Left ventricle myocardium superior (tissue), 1 donor: Measurements from ENCODE around the gene LRRC70. TPM values are rescaled to one million over a fixed set of nuclear protein-coding genes. Genes with fewer than 3 reads are reported as not detected.
A peak's percentile ranks its signal among the peaks of the same experiment; 100 is the strongest.
"Not testable (repeated sequence)": the region's sequence is repeated elsewhere in the genome, so short reads cannot be mapped to it uniquely, and the experiment has no call there.

ENCODE experiments used
- ATAC-seq: fragments of 200-7000 bp; cut with Tn5 transposase; one replicate; pipeline ENCODE4 v1.9.1; 2020; ENCODE audit warnings: mild to moderate bottlenecking, moderate library complexity
- DNase-seq: peaks from one replicate; pipeline ENCODE4 v3.0.0-alpha.2; 2020
- intact Hi-C: fragments of 100-400 bp; cut with micrococcal nuclease; formaldehyde crosslinking; loops from one replicate; pipeline ENCODE4 v1.11.0; 2022
- long read RNA-seq: library from polyadenylated mRNA; unstranded; transcript quantifications from one replicate; pipeline ENCODE4 v2.0.0, GENCODE V29; 2021
- total RNA-seq: library from RNA; stranded (reverse); fragmentation: NEBNext Ultra II Directional; extraction: Animal tissue kit (Norgen Biotek cat#: 25700); gene quantifications from one replicate; pipeline ENCODE4 v1.2.1, GENCODE V29; 2021
- donor health status: DM: no; HTN: yes; CAD: no; lungs with severe emphysema.

Gene LRRC70, protein sequence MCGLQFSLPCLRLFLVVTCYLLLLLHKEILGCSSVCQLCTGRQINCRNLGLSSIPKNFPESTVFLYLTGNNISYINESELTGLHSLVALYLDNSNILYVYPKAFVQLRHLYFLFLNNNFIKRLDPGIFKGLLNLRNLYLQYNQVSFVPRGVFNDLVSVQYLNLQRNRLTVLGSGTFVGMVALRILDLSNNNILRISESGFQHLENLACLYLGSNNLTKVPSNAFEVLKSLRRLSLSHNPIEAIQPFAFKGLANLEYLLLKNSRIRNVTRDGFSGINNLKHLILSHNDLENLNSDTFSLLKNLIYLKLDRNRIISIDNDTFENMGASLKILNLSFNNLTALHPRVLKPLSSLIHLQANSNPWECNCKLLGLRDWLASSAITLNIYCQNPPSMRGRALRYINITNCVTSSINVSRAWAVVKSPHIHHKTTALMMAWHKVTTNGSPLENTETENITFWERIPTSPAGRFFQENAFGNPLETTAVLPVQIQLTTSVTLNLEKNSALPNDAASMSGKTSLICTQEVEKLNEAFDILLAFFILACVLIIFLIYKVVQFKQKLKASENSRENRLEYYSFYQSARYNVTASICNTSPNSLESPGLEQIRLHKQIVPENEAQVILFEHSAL
- total RNA-seq, result 1.4 TPM
- long read RNA-seq, result 0 reads

DNA sequence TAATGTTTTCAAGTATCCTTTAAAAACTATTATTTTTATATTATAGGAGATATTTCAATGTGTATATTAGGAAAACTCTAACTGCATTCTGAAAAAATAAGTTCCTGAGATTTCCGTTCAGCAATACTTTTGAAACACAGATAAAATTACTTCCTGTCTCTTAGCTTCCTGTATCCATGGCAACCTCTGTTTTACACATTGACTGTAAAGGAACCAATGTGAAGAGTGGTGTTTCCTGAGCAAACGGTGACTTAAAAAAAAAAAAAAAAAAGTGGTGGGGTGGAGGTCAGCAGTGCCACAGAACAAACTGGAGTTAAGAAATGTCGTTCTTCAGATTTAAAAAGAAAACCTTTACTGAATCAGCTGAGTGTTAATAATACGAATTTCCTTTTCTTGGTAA, at the start of gene LRRC70:
LRRC70 (plus strand) TSS at position 280 of the 400 bp plus-strand sequence. CDS start 620 bp downstream, outside the sequence.
- ATAC-seq, result peak; percentile 67
- no peak for DNase-seq
- intact Hi-C loops, result no loop called here

DNA sequence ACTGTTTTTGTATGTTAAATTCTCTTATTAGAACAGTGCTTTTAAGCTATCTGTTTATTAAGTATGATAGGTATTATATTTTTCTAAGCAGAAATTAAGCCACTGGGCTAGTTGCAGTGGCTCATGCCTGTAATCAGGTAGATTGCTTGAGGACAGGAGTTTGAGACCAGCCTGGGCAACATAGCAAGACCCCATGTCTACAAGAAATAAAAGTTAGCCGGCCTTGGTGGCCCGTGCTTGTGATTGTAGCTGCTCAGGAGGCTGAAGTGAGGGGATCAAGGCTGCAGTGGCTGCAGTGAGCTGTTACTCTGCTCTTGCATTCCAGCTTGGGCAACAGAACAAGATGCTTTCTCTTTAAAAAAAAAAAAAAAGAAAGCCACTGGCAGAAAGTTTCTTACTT, 45.0 kb upstream of the LRRC70 start:
- ATAC-seq (no peak), DNase-seq (no peak)
- intact Hi-C loops, result no loop called here

DNA sequence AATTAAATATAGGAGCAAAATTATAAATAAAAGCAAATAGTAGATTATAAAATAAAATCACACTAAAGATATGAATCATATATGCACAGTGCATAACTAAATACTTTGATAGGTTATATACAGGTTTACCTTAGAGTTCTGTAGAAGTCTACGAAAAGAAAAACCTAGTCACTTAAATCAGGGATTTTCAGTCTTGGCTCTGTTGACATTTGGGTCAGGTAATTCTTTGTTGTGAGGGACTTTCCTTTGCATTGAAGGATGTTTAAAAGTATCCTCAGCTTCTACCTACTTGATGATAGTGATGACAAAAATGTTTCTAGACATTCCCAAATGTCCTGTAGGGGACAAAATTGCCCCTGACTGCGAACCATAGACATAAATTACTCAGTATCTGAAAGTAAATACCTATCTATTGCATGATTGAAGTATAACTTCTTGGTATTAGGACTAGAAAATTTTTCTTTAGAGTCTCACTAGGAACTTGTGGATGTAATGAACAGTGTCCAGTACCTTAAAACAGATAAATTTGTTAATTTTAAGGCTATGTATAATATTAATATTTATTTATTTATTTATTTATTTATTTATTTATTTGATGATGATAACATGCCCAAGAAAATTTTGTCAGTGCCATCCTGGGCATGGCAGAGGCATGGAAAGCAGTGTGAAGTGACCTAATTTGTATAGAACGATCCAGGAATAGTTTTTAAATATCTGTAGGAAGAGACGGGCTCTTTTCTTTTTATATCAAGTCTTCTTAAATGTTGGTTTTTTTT, 44.0 kb upstream of the LRRC70 start:
- DNase-seq, result no peak
- ATAC-seq, result no peak
- intact Hi-C loops, result no loop called here

DNA sequence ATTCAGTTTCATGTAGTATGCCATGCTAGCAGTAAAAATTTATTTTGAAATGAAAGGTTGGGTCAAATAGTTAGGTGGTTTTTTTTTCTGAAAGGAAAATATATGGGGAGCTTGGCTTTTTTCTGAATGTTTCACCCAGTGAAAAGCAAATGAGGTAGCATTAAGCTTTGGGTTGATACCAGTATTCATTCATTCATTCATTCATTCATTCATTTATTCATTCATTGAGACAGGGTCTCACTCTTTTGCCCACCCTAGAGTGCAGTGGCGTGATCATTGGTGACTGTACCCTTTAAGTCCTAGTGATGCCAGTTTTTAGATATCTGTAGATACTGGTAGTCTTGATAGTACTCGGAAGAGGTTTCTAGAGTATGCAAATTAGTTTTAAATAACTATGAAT, 42.4 kb upstream of the LRRC70 start:
- intact Hi-C loops, result no loop called here
- DNase-seq, result no peak
- ATAC-seq, result no peak

DNA sequence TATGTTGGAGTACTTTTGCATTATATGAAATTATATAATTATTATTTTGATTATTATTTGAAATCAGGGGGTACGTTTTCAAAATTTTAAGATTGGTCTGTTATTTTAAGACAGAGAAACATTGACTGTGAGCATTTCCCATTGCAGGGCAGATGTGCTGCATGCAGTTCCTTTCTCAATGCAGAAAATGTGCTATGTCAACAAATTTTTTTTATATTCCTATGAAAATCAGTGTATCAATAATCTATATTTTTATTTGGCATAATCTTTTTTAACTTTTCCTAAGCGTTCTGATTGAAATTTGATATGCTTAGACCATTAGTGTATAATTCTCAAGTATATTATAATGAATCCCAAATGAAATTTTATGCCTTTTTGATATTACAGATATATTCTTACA, 41.8 kb upstream of the LRRC70 start:
- DNase-seq, result no peak
- no peak for ATAC-seq
- intact Hi-C loops, result no loop called here

DNA sequence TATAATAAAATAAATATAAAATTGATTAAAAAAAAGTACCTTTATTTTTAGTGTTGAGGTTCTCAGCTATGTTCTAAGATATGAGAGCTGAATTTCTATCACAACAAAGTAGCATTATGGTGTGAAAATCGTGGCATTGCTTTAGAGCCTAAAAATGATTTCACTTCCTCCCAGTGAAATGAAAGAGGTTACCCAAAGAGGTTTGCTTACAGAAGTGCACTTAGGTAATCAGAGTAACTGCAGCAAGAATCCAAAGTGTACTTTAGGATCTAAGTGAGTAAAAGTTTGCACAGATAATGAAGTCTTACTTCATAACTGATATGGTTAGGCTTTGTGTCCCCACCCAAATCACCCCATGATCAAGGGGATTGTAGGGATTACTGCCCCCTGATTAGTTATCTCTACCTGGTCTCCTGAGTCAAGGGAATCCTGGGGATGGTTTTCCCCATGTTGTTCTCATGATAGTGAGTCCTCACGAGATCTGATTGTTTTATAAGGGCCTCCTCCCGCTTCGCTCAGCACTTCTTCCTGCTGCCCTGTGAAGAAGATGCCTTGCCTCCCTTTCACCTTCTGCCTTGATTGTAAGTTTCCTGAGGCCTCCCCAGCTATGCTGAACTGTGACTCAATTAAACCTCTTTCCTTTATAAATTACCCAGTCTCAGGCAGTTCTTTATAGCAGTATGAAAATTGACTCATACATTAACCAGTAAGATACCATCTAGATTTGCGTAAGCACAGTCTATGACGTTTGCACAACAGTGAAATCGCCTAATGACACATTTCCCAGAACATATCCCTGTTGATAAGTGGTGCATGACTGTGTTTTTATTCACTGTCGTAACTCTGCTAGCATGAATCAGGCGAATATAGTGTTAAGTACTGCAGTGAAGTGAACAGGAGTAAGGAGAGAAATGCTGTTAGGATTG, 40.3 kb upstream of the LRRC70 start:
- intact Hi-C loops, result no loop called here
- DNase-seq, result no peak
- ATAC-seq, result no peak

DNA sequence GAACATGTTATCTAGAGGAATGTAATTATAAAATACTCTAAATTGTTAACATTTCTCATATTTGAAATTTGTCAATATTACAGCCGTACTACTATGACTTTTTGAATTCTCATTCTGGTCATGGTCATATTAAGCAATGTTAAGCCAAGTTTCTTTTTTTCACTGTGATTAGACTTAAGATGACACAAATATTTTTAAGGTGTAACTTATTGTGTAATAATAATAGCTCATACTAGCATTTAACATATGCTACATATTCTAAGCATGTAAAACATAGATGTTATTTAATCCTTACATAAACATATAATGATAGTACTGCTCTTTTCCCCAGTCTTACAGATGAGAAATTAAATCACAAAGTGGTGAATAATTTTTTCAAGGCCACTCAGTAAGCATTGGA, 35.9 kb upstream of the LRRC70 start:
- intact Hi-C loops, result no loop called here
- DNase-seq, result no peak
- no peak for ATAC-seq

DNA sequence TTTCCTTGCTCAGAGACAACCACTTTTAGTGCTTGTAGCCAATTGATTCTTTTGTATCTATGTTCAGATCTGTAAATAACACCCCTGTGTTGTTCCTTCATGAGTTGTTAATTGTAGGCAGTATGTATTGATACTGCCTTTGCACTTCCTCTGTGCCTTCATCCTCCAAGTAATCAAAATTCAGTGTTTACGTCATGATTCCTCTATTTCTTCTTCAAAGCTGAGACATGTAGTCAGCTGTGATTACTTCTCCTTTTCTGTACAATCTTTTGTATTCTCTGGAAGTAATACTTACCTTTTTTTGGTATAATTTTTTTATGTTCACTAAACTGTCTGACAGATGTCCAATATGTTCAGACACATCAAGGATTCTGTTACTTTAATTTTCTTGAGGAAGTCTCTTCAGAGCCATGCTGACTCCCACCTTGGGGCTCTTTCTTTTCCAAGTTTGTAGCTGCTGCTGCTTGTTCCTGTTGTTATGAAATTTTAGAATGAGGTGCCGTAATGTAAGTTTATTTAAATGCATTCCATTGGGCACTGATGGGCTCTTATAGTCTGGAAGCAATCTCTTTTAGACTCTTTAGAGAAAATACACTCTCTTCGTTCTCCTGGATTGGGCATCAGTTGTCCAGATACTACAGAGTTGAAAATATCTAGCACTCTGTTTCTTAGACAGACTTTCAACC, 30.5 kb upstream of the LRRC70 start:
- DNase-seq, result no peak
- intact Hi-C loops, result no loop called here
- no peak for ATAC-seq

DNA sequence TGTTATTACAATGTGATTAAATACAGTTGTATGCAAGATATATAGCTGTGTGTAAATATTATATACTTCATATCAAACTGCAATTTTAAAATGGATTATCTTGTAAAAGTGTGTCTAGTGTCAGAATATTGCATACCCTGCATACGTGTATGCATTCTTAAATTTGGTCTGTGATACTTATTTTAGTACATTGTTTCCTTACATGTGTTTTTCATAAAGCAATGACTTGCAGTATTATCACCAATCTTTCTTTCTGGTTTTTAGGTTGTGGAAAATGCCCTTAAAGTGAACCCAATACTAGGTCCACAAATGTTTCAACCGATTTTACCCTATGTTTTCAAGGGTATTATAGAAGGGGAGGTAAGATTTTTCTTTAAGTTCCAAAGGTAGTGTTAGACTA, 28.5 kb upstream of the LRRC70 start:
- intact Hi-C loops, result no loop called here
- no peak for ATAC-seq
- DNase-seq, result no peak

DNA sequence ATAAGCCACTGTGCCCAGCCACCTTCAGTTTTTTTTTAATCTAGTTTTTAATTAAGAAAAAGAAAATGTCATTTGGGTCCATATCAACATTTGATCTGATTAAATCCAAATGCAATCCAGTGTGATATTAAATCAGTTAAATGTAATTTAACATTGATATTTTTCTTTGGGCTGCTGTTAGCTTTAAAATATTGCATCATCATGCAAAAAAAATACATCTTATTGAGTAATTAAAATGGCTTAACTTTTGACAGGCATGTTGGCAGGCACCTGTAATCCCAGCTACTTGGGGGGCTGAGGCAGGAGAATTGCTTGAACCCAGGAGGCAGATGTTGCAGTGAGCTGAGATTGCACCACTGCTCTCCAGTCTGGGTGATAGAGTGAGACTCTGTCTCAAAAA, 22.7 kb upstream of the LRRC70 start:
- ATAC-seq (no peak), DNase-seq (no peak)
- intact Hi-C loops, result no loop called here

DNA sequence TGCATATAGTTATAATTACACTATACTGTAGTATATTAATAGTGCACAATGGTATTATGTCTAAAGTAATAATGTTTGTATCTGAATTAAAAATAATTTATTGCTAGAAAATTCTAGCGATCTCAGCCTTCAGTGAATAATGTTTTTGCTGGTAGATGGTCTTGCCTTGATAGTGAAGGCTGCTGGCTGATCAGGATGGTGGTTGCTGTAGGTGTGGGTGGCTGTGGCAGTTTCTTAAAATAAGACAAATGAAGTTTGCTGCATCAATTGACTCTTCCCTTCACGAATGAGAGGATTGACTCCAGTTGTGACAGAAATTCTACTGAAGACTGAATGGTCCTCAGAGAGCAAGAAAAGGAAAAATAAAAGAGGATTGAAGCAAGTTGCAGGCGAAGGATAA, 19.7 kb upstream of the LRRC70 start:
- ATAC-seq (no peak), DNase-seq (no peak)
- intact Hi-C loops, result no loop called here

DNA sequence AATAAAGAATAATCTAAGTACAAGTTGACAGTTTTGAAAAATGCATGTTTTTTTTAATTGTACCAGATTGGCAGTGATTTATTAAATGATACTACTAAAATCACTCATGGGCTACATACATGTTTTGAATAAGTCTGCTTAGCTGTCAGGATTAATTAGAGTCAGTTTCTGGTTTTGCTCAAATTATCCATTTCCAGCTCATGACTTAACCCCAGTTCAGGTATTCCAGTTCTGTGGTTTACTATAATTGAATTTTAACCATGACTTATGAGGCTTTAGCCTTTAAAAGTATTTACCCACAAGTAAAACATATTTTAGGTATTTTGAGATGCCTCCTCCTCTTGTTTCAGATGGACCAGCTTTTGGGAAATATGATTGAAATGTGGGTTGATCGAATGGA, 17.8 kb upstream of the LRRC70 start:
- ATAC-seq (no peak), DNase-seq (no peak)
- intact Hi-C loops, result no loop called here

DNA sequence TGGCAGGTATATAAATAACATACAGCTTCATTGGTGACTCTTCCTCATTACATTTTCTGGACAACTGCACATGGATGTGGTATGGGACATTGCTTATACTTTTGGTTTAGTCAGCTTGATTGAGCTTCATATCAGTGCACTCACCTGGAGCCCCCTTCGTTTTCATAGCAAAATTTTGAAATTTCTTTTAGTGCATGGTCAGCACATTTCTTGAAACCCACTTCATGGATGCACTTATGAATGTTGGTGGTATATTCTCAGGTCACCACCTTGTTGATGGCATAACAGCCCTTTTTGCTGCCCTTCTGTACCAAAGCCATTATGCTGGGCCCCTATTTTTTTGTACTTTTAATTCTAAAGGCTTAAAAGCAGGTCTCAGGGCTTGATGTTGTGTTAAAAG, 16.7 kb upstream of the LRRC70 start:
- intact Hi-C loops, result no loop called here
- no peak for ATAC-seq
- no peak for DNase-seq

DNA sequence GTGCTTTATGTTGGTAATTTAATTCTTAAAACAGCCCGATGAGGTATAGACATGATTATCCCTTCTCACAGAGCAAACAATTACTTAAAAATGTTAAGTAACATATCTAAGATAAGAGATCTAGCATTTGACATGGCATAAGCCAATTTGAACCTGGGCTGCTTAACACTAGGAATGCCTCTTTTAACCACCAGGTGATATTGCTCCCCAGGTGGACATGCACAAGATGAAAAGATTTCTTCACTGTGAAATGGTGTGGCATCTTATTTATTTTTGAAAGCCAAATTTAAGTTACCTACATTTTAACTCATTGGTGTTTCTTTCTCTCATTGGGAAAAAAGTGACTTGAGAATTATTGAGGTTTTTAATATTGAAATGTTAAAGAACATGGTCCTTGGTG, 15.8 kb upstream of the LRRC70 start:
- intact Hi-C loops, result no loop called here
- ATAC-seq (no peak), DNase-seq (no peak)

DNA sequence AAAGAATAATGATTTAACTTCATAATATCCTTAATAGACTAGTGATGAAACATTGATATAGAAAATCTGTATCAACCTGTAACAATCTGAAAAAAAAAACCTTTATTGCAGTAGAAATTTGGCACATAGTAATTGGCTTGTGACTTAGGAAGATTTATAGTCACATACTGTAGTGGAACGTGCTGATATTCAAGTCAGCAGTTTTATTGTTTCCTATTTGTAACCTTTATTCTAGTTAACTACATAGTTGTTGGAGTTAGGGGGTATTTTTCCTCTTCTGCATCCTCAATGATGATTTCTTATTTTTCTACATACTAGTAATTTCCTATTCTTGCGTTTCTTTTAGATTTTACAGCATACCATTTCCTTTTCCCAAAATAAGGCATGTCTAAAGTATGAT, 14.5 kb upstream of the LRRC70 start:
- ATAC-seq, result no peak
- intact Hi-C loops, result no loop called here
- no peak for DNase-seq

DNA sequence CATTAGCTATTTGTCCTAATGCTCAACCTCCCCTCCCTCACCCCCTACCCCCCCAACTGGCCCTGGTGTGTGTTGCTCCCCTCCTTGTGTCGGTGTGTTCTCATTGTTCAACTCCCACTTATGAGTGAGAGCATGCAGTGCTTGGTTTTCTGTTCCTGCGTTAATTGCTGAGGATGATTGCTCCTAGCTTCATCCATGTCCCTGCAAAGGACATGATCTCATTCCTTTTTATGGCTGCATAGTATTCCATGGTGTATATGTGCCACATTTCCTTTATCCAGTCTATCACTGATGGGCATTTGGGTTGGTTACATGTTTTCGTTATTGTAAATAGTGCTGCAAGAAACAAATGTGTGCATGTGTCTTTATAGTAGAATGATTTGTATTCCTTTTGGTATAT, 12.9 kb upstream of the LRRC70 start:
- ATAC-seq, DNase-seq, intact Hi-C loops: not testable (repeated sequence)

DNA sequence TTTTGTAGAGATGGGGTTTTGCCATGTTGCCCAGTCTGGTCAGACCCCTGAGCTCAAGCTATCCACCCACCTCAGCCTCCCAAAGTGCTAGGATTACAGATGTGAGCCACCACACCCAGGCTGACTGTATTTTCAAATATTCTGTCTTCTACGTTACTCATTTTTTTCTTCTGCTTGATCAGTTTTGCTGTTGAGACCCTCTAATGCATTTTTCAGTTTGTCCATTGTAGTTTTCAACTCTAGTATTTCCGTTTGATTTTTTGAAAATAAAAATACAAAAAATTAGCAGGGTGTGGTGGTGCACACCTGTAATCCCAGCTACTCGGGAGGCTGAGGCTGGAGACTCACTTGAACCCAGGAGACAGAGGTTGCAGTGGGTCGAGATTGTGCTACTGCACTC, 10.5 kb upstream of the LRRC70 start:
- DNase-seq, result no peak
- no peak for ATAC-seq
- intact Hi-C loops, result no loop called here

DNA sequence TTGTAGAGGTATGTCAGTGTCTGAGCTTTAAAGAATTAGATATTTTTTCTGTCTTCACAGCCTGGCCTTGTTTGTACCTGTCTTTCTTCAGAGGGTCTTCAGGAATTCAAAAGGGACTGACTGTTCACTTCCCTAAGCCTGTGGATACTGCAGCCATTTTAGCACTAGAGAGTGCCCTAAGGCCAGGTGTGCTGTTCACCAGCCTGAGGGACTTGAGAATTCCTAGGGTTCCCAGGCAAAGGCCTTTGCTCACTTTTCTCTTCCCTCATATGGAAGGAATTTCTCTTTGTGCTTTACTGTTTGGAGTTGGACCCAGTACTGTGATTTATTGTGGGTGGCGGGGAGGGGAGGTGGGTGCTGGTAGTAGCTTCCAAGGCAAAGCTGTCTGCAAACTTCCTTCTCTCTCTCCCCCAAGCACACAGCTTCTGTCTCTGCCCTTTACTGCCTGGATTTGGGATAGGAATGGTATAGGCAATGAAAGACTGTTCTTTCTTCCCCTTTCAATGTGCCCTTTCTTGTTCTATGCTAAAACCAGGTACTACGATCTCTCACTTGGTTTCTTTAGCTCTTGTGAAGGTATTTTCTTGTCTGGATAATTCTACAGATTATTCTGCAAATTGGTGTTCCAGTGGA, 9.7 kb upstream of the LRRC70 start:
- DNase-seq, result no peak
- ATAC-seq, result no peak
- intact Hi-C loops, result no loop called here
